Activated naive CD8-positive, alpha-beta T cell treated with anti-CD3 and anti-CD28 coated beads, Interleukin-2, amount 50 U/mL, for 16 hours (primary cell): ENCODE data around the gene MEG3.
"Not testable (repeated sequence)": the region's sequence is repeated elsewhere in the genome, so short reads cannot be mapped to it uniquely, and the experiment has no call there.

Source experiments
- DNase-seq: peaks from one replicate; pipeline ENCODE4 v3.0.0-alpha.2; 2020; ENCODE audit warnings: low read depth, low spot score

Gene MEG3

DNA sequence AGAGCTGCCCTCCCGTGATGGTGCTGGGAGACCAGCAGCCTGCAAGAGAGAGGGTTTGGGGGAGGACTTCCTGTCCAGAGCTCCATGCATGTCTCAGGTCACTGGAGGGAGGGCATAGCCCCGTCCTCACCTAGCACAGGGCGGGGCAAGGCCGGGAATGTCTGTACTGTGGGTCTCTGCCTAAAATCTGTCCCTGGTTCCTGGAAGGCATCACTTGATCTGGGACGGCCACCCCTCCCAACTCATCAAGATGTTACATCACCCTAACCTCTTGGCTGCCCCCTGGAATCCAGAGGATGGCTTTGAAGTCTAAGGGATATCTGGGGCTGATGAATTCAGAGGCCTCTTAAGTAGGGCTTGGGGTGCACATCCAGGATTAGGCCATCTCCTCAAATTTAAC, 37.0 kb upstream of the MEG3 start:
- no peak for DNase-seq

GRCh38 chr14:100789460-100790417, 36.2 kb upstream of the MEG3 start:
- DNase-seq, result no peak

- no peak for DNase-seq
Observed at GRCh38 chr14:100790502-100791347, 35.2 kb upstream of the MEG3 start.

DNA sequence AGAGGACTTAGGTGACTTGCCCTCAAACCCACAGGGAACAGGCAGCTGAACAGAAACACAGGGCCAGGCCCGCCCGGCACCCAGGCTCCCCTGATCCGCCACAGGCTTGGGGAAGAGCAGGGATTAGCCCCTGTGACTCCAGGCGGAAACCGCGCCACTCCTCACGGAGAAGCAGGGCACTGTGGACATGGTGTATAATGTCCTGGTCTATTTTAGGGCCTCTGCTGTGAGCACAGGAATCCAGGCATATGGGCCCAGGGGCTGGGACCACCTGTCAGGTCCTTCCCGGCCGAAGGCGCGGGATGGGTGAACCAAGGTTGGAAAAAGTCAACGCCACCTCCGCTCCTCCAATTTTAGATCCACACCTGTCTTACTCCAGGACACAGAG, 34.6 kb upstream of the MEG3 start:
- no peak for DNase-seq

DNA sequence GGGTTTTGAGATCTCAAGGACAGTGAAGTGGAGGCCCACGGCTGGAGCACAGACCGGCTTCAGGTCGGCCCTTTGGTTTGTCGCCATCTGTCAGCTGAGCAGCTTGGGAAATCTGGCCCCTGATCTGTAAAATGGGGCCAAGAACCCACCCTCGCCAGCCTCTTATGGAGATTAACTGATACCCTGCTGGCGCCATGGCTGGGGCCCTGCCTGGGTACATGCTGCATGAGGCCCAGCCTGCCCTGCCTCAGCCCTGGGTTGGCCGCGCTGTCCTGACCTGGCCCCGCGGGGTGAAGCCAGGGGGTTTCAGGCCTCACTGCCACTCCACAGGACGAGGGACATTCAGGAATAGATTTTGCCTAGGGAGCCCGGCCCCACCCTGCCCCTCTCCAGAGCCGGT, 33.9 kb upstream of the MEG3 start:
- DNase-seq, result no peak

DNA sequence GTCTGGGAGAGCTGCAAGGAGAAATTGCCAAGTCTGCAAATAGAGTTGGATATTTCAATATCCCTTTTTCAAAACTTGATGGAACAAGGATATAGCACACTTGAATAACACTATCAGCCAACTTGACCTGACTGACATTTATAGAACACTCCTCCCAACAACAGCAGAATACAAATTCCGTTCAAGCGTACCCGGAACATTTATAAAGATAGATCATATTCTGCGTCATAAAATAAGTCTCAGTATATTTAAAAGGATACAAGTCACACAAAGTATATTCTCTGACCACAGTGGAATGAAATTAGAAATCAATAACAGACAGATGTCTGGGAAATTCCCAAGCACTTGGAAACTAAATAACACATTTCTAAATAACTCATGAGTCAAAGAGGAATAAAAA, 29.0 kb upstream of the MEG3 start:
- no peak for DNase-seq

GRCh38 chr14:100800041-100800440, 25.9 kb upstream of the MEG3 start:
- no peak for DNase-seq

DNA sequence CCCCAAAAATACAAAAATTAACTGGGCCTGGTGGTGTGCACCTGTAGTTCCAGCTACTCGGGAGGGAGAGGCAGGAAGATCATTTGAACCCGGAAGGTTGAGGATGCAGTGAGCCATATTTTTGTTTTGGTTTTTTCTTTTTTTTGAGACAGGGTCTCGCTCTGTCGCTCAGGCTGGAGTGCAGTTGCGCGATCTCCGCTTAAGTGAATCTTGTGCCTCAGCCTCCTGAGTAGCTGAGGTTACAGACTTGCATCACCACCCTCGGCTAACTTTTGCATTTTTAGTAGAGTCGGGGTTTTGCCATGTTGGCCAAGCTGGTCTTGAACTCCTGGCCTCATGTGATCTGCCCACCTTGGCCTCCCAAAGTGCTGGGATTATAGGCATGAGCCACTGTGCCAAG, 24.5 kb upstream of the MEG3 start:
- not testable (repeated sequence) for DNase-seq

- no peak for DNase-seq
Observed at GRCh38 chr14:100802179-100802578, 23.7 kb upstream of the MEG3 start.

DNA sequence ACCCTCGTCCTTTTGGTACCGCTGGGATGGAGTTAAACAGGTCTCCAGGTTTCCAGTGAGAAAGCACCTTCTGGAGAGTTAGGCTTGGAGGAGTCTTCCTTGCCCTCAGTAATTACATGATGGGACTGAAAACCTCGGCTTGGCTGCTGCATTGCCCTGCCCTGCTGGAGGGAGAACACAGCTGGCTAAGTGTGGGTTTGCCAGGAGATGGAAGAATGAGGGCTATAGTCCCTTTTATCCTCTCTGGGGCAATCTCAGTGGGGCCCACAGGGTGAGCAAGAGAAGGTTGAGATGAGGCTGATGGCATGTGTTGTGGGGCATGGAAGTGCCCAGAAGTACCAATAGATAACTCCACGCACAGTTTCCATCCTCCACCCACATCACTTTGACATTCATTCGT, 23.2 kb upstream of the MEG3 start:
- no peak for DNase-seq

DNA sequence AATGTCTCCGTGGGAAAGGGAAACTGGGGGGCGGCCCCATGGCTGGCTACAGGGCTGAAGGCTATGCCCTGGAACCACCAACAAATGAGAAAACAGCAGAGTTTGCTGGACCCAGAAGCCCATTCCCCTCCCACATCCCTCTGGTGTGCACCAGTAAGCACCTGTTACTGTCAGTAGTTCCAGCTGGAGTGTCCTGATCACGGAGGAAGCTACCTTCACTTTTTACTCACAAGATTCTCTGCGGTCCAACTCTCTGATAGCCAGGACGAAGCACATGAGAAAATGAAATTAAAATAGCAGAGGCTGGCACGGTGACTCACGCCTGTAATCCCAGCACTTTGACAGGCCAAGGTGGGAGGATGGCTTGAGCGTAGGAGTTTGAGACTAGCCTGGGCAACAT, 22.7 kb upstream of the MEG3 start:
- no peak for DNase-seq

GRCh38 chr14:100803676-100804075, 22.2 kb upstream of the MEG3 start:
- no peak for DNase-seq

DNA sequence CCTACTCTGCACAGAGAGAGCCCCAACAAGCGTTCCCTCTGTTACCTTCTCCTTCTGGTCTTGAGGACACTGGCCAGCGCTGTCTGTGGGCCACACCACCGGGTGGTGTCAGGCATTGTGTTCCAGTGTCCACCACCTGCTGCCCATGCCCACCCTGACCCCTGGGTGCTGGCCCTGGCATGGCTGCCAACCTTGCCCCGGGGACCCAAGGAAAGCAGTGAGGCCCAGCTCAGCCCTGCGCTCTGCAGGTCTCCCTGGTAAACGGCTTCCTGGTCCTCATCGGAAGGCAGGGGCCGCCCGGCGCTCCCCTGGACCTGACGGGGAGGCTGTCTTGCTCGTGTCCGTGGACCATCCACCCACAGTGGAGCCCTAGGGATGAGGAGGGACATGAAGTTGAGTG, 21.8 kb upstream of the MEG3 start:
- no peak for DNase-seq

DNA sequence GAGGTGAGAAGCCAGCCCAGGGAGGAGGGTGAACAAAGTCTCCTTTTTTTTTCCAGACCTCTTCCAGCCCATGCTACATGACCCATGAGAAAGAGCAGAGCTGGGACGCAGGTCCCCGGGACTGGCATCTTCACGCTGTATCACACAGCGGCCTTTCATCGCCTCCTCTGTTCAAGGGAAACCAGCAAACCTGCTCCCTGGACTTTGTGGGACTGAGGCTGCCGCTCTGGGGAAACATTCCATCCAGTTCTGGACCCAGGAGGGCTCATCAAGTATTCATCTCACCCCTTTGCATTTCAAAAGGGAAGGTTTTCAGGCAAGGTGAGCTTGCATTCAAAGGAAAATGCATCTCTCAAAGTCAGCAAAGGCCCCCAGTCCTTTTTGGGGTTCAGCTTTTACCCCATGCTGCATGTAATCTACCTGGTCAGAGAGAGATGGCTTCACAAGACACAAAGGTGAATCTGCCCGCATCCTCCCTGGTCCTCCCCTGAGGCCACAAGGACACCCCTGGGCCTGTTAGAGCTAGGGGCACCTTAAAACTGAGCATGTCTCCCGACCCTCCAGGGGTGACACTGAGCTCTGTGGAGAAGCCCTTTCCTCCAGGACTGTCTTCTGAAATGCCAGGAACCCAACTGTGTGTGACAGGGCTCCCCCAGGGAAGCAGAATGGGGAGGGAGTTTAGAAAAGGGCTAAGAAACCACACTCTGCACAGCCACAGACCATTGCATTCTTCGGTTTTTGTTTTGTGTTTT, 21.2 kb upstream of the MEG3 start:
- DNase-seq, result no peak

- no peak for DNase-seq
Observed at GRCh38 chr14:100806386-100806785, 19.5 kb upstream of the MEG3 start.

DNA sequence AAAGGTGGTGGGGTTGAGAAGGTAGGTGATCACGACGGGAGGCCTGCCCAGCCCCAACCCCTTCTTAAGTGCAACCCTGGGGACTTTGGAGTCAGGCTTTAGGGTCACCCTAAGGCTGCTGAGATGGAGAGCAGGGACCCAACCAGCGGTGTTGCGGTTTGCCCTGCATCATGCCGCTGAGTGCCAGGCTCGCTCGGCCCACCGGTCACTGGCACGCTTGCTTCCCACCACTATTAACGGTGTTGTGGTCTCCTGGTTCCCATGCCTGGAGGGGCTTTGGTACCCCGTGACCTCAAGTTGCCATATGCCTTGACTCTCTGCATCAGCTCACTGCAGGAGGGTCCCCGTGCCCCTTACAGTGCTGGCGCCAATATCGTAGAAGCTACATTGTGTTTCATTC, 18.4 kb upstream of the MEG3 start:
- DNase-seq, result no peak

GRCh38 chr14:100807979-100808734, 17.8 kb upstream of the MEG3 start:
- no peak for DNase-seq

- DNase-seq, result no peak
Observed at GRCh38 chr14:100810435-100810834, 15.5 kb upstream of the MEG3 start.

DNA sequence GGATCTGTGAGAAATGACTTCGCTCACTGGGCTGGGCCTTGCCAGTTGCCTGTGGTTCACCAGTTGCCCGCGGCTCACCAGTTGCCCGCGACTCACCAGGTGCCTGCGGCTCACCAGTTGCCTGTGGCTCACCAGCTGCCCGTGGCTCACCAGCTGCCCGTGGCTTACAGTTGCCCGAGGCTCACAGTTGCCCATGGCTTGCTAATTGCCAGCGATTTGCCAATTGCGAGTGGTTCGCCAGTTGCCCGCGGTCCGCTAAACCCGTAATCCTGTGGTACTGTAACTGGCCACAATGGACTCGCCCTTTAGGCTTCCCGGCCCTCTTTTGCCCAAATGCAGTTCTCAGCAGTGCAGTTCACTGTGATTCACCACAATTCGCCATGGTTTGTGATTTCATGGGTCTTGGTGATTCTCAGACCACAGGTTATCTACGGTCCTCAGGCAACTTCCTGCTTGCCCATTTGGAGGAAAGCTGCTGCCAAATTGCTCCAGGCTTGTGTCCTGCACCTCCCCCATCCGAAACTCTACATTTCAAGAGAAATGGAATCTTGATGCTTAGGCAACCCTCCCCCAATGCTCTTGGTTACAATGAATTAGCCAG, 15.0 kb upstream of the MEG3 start:
- DNase-seq, result no peak

DNA sequence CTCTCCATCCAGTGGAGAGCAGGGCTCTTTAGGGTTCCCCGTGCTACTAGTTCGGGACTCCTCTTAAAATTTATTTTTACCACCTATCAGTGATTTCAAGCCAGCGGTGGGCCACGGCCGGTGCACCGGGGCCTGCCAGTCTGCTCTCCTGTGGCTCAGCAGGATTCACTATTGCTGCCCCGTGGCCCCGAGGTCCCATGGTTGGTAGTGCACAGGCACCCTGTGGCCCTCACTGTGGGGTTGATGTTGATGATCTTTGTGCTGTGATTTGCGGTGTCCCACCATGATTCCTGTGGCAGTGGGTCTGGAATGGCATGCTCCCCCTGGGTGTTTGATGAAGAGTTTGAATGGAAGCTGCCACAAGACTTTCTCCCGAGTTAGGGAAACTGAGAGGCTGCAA, 12.6 kb upstream of the MEG3 start:
- no peak for DNase-seq
